ENCODE measurements around the gene CFAP92.

Gene CFAP92

GRCh38 chr3:128940252-128940651 lies 53.6 kb downstream of the CFAP92 start:
- no peak overlapping the region for H3K27ac ChIP-seq
- ChIA-PET CTCF (no interaction called here), POLR2A (ENCODE audit: low non-redundant PET) (no interaction called here)
- DNase-seq (ENCODE audit: low spot score), result no peak
- no peak for TF ChIP-seq CTCF (conservative IDR thresholded peaks at IDR 0.05; ENCODE audit: low read depth)

- ChIA-PET POLR2A (ENCODE audit: low non-redundant PET) (no interaction called here), CTCF (interaction anchor here (0.9 to 1.7 kb wide), 2 partner anchors 34 to 319 kb away, joined by 3 to 9 read pairs; no protein-coding TSS in a partner anchor)
- DNase-seq (ENCODE audit: low spot score), result no peak
- no peak for TF ChIP-seq CTCF (conservative IDR thresholded peaks at IDR 0.05; ENCODE audit: low read depth)
- H3K27ac ChIP-seq, result no peak overlapping the region
Measured at GRCh38 chr3:128936341-128936740, 57.5 kb downstream of the CFAP92 start.

- CTCF ChIA-PET, result interaction anchor here (0.9 to 1.7 kb wide), 2 partner anchors 34 to 318 kb away, joined by 3 to 9 read pairs; no protein-coding TSS in a partner anchor
- DNase-seq (ENCODE audit: low spot score), result no peak
- H3K27ac ChIP-seq, result no peak overlapping the region
- POLR2A ChIA-PET (ENCODE audit: low non-redundant PET), result no interaction called here
- no peak for TF ChIP-seq CTCF (conservative IDR thresholded peaks at IDR 0.05; ENCODE audit: low read depth)
Measured at GRCh38 chr3:128935922-128936321, 58.0 kb downstream of the CFAP92 start.

- ChIA-PET CTCF (no interaction called here), POLR2A (ENCODE audit: low non-redundant PET) (no interaction called here)
- no peak for TF ChIP-seq CTCF (conservative IDR thresholded peaks at IDR 0.05; ENCODE audit: low read depth)
- no peak for DNase-seq (ENCODE audit: low spot score)
- no peak overlapping the region for H3K27ac ChIP-seq
Measured at GRCh38 chr3:128933922-128934253, 60.0 kb downstream of the CFAP92 start.

GRCh38 chr3:128933213-128933921 lies 60.5 kb downstream of the CFAP92 start:
- no peak for DNase-seq (ENCODE audit: low spot score)
- no peak for TF ChIP-seq CTCF (conservative IDR thresholded peaks at IDR 0.05; ENCODE audit: low read depth)
- ChIA-PET CTCF (interaction anchor here (0.6 kb wide), 1 partner anchor 506 kb away, joined by 3 read pairs; the partner anchor contains the start of genes IFT122 and MBD4), POLR2A (ENCODE audit: low non-redundant PET) (no interaction called here)
- H3K27ac ChIP-seq, result no peak overlapping the region

GRCh38 chr3:128932516-128933212 lies 61.2 kb downstream of the CFAP92 start:
- POLR2A ChIA-PET (ENCODE audit: low non-redundant PET), result no interaction called here
- no peak for TF ChIP-seq CTCF (conservative IDR thresholded peaks at IDR 0.05; ENCODE audit: low read depth)
- H3K27ac ChIP-seq, result no peak overlapping the region
- CTCF ChIA-PET, result interaction anchor here (0.5 to 0.6 kb wide), 2 partner anchors 54 to 507 kb away, joined by 3 read pairs; partner anchors contain the start of genes IFT122 and MBD4
- DNase-seq (ENCODE audit: low spot score), result no peak
